ENCODE data around the gene GFER. TPM values are rescaled to one million over a fixed set of nuclear protein-coding genes. Genes with fewer than 3 reads are reported as not detected.

The GFER gene
- total and polyA plus RNA-seq, 9 of the 15 experiments (the other 6 are each of a cell fraction or from before 2014, with no cell fraction given): 4.3 to 53.7 (median 19.8) TPM

DNA sequence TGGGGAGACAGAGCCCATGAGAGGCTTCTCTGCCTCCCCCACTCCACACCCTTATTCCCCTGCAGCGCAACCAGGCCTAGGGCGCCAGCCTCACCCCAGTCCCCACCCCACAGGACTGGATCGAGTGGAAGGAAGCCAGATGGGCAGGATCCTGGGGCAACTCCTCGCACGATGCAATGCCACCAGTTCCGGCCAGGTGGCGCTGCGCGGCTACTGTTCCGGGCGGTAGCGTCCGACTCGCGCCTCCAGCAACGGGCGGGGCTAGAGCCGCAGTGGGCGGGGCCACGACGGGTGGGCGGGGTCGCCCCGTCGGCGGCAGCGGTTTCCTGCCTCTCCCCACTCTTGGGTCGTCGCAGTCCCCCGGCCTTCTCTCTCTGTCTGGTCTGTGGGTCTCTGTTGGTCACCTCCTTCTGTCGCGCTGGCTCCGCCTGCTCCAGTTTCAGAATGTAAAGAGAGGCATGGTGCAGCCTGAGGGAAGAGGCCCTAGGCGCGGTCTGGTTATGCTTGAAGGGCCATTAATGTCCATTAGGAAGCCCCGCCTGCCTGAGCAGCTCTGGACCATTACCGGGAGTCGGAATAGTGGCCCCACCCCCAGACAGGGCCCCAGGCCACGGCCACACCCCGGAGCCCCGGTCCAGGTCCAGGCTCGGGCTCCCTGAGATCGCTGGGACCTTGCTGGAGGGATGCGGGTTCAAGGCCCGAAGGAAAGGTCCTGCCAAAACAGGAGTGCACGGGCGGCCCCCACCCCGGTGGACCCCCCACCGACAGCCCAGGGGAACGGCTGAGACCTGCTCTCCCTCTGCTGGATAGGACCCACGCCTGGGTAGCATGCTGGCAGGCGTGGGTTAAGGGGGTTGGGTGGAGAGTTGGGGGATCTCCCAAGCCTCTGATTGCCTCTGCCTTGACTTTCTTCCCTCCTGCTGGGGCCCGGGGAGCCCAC lies 39.4 kb downstream of the GFER start (continued):
- TF ChIP-seq POLR2AphosphoS5 (IDR thresholded peaks at IDR 0.05; ENCODE audit: control insufficient read depth, insufficient read depth, low read depth, low read length): peak; percentile 39; the same call in 1 of the 2 replicates
- TF ChIP-seq, protein P1, sequence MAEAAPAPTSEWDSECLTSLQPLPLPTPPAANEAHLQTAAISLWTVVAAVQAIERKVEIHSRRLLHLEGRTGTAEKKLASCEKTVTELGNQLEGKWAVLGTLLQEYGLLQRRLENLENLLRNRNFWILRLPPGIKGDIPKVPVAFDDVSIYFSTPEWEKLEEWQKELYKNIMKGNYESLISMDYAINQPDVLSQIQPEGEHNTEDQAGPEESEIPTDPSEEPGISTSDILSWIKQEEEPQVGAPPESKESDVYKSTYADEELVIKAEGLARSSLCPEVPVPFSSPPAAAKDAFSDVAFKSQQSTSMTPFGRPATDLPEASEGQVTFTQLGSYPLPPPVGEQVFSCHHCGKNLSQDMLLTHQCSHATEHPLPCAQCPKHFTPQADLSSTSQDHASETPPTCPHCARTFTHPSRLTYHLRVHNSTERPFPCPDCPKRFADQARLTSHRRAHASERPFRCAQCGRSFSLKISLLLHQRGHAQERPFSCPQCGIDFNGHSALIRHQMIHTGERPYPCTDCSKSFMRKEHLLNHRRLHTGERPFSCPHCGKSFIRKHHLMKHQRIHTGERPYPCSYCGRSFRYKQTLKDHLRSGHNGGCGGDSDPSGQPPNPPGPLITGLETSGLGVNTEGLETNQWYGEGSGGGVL (CRISPR knock-in tag; IDR thresholded peaks at IDR 0.05): no peak
- TF ChIP-seq, protein P2, sequence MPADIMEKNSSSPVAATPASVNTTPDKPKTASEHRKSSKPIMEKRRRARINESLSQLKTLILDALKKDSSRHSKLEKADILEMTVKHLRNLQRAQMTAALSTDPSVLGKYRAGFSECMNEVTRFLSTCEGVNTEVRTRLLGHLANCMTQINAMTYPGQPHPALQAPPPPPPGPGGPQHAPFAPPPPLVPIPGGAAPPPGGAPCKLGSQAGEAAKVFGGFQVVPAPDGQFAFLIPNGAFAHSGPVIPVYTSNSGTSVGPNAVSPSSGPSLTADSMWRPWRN (IDR thresholded peaks at IDR 0.05; ENCODE audit: low read depth): no peak
- peak; percentile 72 to 77 for TF ChIP-seq NRF1 (conservative IDR thresholded peaks at IDR 0.05 in 1 of 2, IDR thresholded peaks at IDR 0.05 in 1 of 2)
- no peak for TF ChIP-seq NFE2 (IDR thresholded peaks at IDR 0.05; ENCODE audit: low read depth)
- no peak for TF ChIP-seq TRIM24 (IDR thresholded peaks at IDR 0.05)
- no peak for TF ChIP-seq CBFA2T2 (conservative IDR thresholded peaks at IDR 0.05)
- peak; percentile 38 for TF ChIP-seq HMGN3 (IDR thresholded peaks at IDR 0.05; ENCODE audit: borderline replicate concordance, extremely low read depth, insufficient read length, low read depth, low read length)
- TF ChIP-seq HNRNPLL (IDR thresholded peaks at IDR 0.05; ENCODE audit: low read depth, low read length, poor library complexity, severe bottlenecking): peak; percentile 44
- peak; percentile 39 for TF ChIP-seq ATF7 (IDR thresholded peaks at IDR 0.05)
- peak; percentile 64; the same call in 1 of the 2 replicates for TF ChIP-seq MYC (IDR thresholded peaks at IDR 0.05; ENCODE audit: low read depth, low read length)
- TF ChIP-seq MYC (CRISPR knock-in tag; IDR thresholded peaks at IDR 0.05; ENCODE audit: borderline replicate concordance, low read depth): no peak
- no peak for TF ChIP-seq ZNF133 (CRISPR knock-in tag; IDR thresholded peaks at IDR 0.05)
- TF ChIP-seq SP1 (CRISPR knock-in tag; IDR thresholded peaks at IDR 0.05): peak; percentile 99
- no peak for TF ChIP-seq KLF10 (CRISPR knock-in tag; IDR thresholded peaks at IDR 0.05)
- peak; percentile 69 for TF ChIP-seq POLR2A (conservative IDR thresholded peaks at IDR 0.05)
- TF ChIP-seq CREB1 (IDR thresholded peaks at IDR 0.05): peak; percentile 14; the same call in 1 of the 2 replicates
- TF ChIP-seq CREB1 (CRISPR knock-in tag; IDR thresholded peaks at IDR 0.05): peak; percentile 81
- TF ChIP-seq STAG1 (CRISPR knock-in tag; IDR thresholded peaks at IDR 0.05; ENCODE audit: borderline replicate concordance): peak; percentile 77; the same call in 1 of the 2 replicates
- TF ChIP-seq, protein P3, sequence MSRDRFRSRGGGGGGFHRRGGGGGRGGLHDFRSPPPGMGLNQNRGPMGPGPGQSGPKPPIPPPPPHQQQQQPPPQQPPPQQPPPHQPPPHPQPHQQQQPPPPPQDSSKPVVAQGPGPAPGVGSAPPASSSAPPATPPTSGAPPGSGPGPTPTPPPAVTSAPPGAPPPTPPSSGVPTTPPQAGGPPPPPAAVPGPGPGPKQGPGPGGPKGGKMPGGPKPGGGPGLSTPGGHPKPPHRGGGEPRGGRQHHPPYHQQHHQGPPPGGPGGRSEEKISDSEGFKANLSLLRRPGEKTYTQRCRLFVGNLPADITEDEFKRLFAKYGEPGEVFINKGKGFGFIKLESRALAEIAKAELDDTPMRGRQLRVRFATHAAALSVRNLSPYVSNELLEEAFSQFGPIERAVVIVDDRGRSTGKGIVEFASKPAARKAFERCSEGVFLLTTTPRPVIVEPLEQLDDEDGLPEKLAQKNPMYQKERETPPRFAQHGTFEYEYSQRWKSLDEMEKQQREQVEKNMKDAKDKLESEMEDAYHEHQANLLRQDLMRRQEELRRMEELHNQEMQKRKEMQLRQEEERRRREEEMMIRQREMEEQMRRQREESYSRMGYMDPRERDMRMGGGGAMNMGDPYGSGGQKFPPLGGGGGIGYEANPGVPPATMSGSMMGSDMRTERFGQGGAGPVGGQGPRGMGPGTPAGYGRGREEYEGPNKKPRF (IDR thresholded peaks at IDR 0.05; ENCODE audit: low read depth, low read length): no peak
- TF ChIP-seq GABPB1 (CRISPR knock-in tag; IDR thresholded peaks at IDR 0.05): peak; percentile 71; the same call in 1 of the 2 replicates
- TF ChIP-seq, protein P4, sequence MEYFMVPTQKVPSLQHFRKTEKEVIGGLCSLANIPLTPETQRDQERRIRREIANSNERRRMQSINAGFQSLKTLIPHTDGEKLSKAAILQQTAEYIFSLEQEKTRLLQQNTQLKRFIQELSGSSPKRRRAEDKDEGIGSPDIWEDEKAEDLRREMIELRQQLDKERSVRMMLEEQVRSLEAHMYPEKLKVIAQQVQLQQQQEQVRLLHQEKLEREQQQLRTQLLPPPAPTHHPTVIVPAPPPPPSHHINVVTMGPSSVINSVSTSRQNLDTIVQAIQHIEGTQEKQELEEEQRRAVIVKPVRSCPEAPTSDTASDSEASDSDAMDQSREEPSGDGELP (CRISPR knock-in tag; IDR thresholded peaks at IDR 0.05; ENCODE audit: borderline replicate concordance): peak; percentile 88
- no peak for TF ChIP-seq BRCA1 (IDR thresholded peaks at IDR 0.05)
- no peak for TF ChIP-seq BRCA1 (CRISPR knock-in tag; IDR thresholded peaks at IDR 0.05)
